ENCODE results near the gene NAA16. TPM values are rescaled to one million over a fixed set of nuclear protein-coding genes. Genes with fewer than 3 reads are reported as not detected.

Gene NAA16
- total and polyA plus RNA-seq, 2 of the 4 experiments (the other 2 are of a cell fraction): 6.6 to 8.8 TPM

DNA sequence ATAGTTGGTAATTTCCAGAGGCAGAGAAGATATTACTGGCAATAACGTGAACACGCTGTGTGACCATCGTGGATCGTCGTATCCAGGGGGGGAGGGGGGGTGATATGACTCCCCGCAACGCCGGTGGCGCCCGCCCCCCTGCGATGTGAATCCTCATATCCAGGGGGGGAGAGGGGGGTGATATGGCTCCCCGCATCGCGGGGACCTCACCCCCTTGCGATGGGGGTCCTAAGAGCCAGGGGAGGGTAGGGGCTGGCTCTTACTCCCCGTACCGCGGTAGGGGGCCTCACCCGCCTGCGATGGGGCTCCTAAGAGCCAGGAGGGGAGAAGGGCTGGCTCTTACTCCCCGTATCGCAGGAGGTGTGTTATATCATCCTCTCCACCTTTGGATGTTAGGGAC is 115.0 kb downstream of the NAA16 start:
- no CpG with 5 or more reads among the region's 22 CpGs for WGBS, 2 experiments (ENCODE audit: extremely low coverage in 2 of 2, insufficient read length in 1 of 2)
- Histone ChIP-seq H3K4me2 (ENCODE audit: low read depth, low read length) (no peak overlapping the region), H3K9me3 (ENCODE audit: control insufficient read depth, insufficient read depth, low read length) (no peaks in the 10 kb centered on the region; the same call in 1 of the 2 replicates), H2BK15ac (ENCODE audit: low read depth, low read length) (no peak overlapping the region), H2AK9ac (replicated peaks; ENCODE audit: low read depth, low read length, poor library complexity) (no peak overlapping the region), H3K27me3 (ENCODE audit: control insufficient read depth, insufficient read depth, low read length) (no peaks in the 10 kb centered on the region; the same call in 1 of the 2 replicates), H4K20me1 (ENCODE audit: insufficient read depth, low read length) (no peaks in the 10 kb centered on the region), H2AK5ac (ENCODE audit: low read depth, low read length) (no peak overlapping the region), H3K56ac (ENCODE audit: extremely low read depth, insufficient read depth, low read length) (no peak overlapping the region), H3K27ac (ENCODE audit: insufficient read depth, low read length) (no peak overlapping the region), H4K5ac (ENCODE audit: low read depth, low read length) (no peak overlapping the region), H3K4me3 (ENCODE audit: insufficient read depth, low read depth, low read length) (no peak overlapping the region), H4K8ac (ENCODE audit: low read depth in 2 of 2, low read length in 2 of 2) (no peak overlapping the region), H2BK5ac (ENCODE audit: low read depth, low read length, poor library complexity, severe bottlenecking) (no peak overlapping the region), H3K18ac (ENCODE audit: low read depth, low read length) (no peak overlapping the region), H3K23ac (ENCODE audit: low read depth, low read length) (no peak overlapping the region), H2AFZ (replicated peaks; ENCODE audit: low read length, poor library complexity) (no peak overlapping the region), H2BK120ac (ENCODE audit: low read depth, low read length) (no peak overlapping the region), H3K79me1 (ENCODE audit: low read depth in 1 of 2, low read length in 2 of 2) (no peaks in the 10 kb centered on the region), H4K91ac (ENCODE audit: insufficient read depth, low read depth, low read length) (no peak overlapping the region), H3K4ac (ENCODE audit: low read depth, low read length) (no peak overlapping the region), H3K9ac (ENCODE audit: low read depth, low read length) (no peak overlapping the region), H3K14ac (replicated peaks; ENCODE audit: low read depth, low read length) (no peak overlapping the region), H3K36me3 (ENCODE audit: control insufficient read depth, insufficient read depth, low read length) (no peaks in the 10 kb centered on the region), H3K9me1 (ENCODE audit: insufficient read depth, low read length) (no peaks in the 10 kb centered on the region), H3K4me1 (ENCODE audit: control insufficient read depth, insufficient read depth, low read length) (no peaks in the 10 kb centered on the region), H2BK20ac (ENCODE audit: low read depth, low read length) (no peak overlapping the region)
- intact Hi-C loops (cut with micrococcal nuclease) (no loop called here), dilution Hi-C loops (cut with HindIII; ENCODE audit: low sequenced_read_pairs, unreplicated experiment) (no loop called here), in situ Hi-C loops (cut with MboI; ENCODE audit: low sequenced_read_pairs) (no loop called here)
- DNase-seq: no peak
- POLR2A ChIA-PET (ENCODE audit: unreplicated experiment): no interaction called here
- CTCF ChIA-PET: no interaction called here
- TF ChIP-seq MXI1 (IDR thresholded peaks at IDR 0.05; ENCODE audit: borderline replicate concordance, low read depth, low read length) (no peak), RFX5 (IDR thresholded peaks at IDR 0.05; ENCODE audit: low read depth, low read length) (no peak), POLR2A (IDR thresholded peaks at IDR 0.05; ENCODE audit: low read depth, low read length) (no peak), MAFK (IDR thresholded peaks at IDR 0.05; ENCODE audit: low read depth, low read length) (no peak)
- no peak for ATAC-seq (ENCODE audit: low read depth)
- no TSS peak for BruUV-seq (replicated peaks)

Small RNA genes lying within 50 kb of the gene (microRNA-seq; reads per million reads assigned to microRNA genes)
- gene RNU6-57P (ENCODE audit: insufficient read depth, insufficient read length): not detected

Small RNA genes lying within 50 kb of the gene (small RNA-seq; reads per million reads assigned to genes)
- gene RNU6-57P: 0 reads per million in 5 experiments

Other genes with a start within 250 kb of the NAA16 start
- gene WBP4, start 249.8 kb upstream of the NAA16 start, total RNA-seq (2012; rRNA removed): 4.3 and 11.4 TPM in 2 replicates
- 9.6 and 11.0 TPM in 2 replicates for gene WBP4, start 249.8 kb upstream of the NAA16 start, polyA plus RNA-seq (2012; rRNA removed)
- gene KBTBD6, start 178.5 kb upstream of the NAA16 start, total RNA-seq (2012; rRNA removed): 14.7 and 18.3 TPM in 2 replicates
- gene KBTBD6, start 178.5 kb upstream of the NAA16 start, polyA plus RNA-seq (2012; rRNA removed): 3.0 and 3.6 TPM in 2 replicates
- gene KBTBD7, start 116.7 kb upstream of the NAA16 start, total RNA-seq (2012; rRNA removed): 7.9 and 9.4 TPM in 2 replicates
- gene KBTBD7, start 116.7 kb upstream of the NAA16 start, polyA plus RNA-seq (2012; rRNA removed): 1.8 and 2.1 TPM in 2 replicates
- gene MTRF1, start 47.7 kb upstream of the NAA16 start, total RNA-seq (2012; rRNA removed): 9.7 and 12.4 TPM in 2 replicates
- 6.8 and 9.7 TPM in 2 replicates for gene MTRF1, start 47.7 kb upstream of the NAA16 start, polyA plus RNA-seq (2012; rRNA removed)
- gene RGCC, start 146.3 kb downstream of the NAA16 start, total RNA-seq (2012; rRNA removed): 6.1 and 7.5 TPM in 2 replicates
- 7.6 and 10.6 TPM in 2 replicates for gene RGCC, start 146.3 kb downstream of the NAA16 start, polyA plus RNA-seq (2012; rRNA removed)

Measured in IMR-90 (cell line).